Measurements from ENCODE around the gene VWF. TPM values are rescaled to one million over a fixed set of nuclear protein-coding genes. Genes with fewer than 3 reads are reported as not detected.

The VWF gene
- total and polyA plus RNA-seq, 2 donors (not counting 3 experiments of a cell fraction or from before 2014, with no cell fraction given): 1,041 to 2,328 TPM

GRCh38 chr12:5976711-5977110 is 147.8 kb downstream of the VWF start:
- FAIRE-seq (no peak), DNase-seq (ENCODE audit: low read depth, low spot score) (no peak)
- peaks cover 60 to 67% of the 10 kb centered on the region in 2 experiments for H3K36me3 ChIP-seq (ENCODE audit: control insufficient read depth in 2 of 2, extremely low read depth in 1 of 2, insufficient read depth in 2 of 2, low read length in 2 of 2)
- BruUV-seq (replicated peaks): no TSS peak
- H3K9ac ChIP-seq (replicated peaks; ENCODE audit: extremely low read depth, insufficient read depth, low read length): no peak overlapping the region
- no peak overlapping the region for H3K27ac ChIP-seq (ENCODE audit: insufficient read depth, low read depth, low read length)
- peaks cover 2% of the 10 kb centered on the region for H3K4me1 ChIP-seq (ENCODE audit: control insufficient read depth, extremely low read depth, insufficient read depth, low read length)
- TF ChIP-seq POLR2A (IDR thresholded peaks at IDR 0.05; ENCODE audit: low read depth, low read length): no peak
- TF ChIP-seq EZH2 (IDR thresholded peaks at IDR 0.05; ENCODE audit: borderline replicate concordance, low read depth, low read length, severe bottlenecking): no peak
- no peak for TF ChIP-seq POLR2AphosphoS5 (IDR thresholded peaks at IDR 0.05; ENCODE audit: insufficient read depth, low read depth, low read length)
- no peak for TF ChIP-seq FOS (IDR thresholded peaks at IDR 0.05; ENCODE audit: borderline replicate concordance, insufficient read depth, low read length)
- no peak for TF ChIP-seq MYC (IDR thresholded peaks at IDR 0.05; ENCODE audit: low read depth, low read length)
- no peak for TF ChIP-seq JUN (IDR thresholded peaks at IDR 0.05; ENCODE audit: borderline replicate concordance, insufficient read depth, insufficient read length, low read depth)
- no peak for TF ChIP-seq CTCF (IDR thresholded peaks at IDR 0.05; ENCODE audit: extremely low read depth in 1 of 2, insufficient read depth in 1 of 2, low read depth in 1 of 2, low read length in 2 of 2)
- no peak for TF ChIP-seq MAX (IDR thresholded peaks at IDR 0.05; ENCODE audit: insufficient read depth, insufficient read length)
- TF ChIP-seq GATA2 (IDR thresholded peaks at IDR 0.05; ENCODE audit: insufficient read depth, insufficient read length, low read depth, low read length): no peak
- intact Hi-C loops (cut with micrococcal nuclease) (no loop called here), dilution Hi-C loops (cut with MboI; ENCODE audit: extremely low pct_ligation_motif_present, low sequenced_read_pairs) (no loop called here)
- H2AFZ ChIP-seq (ENCODE audit: low read depth, low read length): no peak overlapping the region
- peaks cover 21% of the 10 kb centered on the region for H3K79me2 ChIP-seq (ENCODE audit: control insufficient read depth, insufficient read depth, low read length)
- ChIA-PET CTCF (interaction anchor here (2.2 kb wide), 1 partner anchor 12 kb away, joined by 9 read pairs; no protein-coding TSS in a partner anchor), POLR2A (no interaction called here)
- no peaks in the 10 kb centered on the region for H3K9me1 ChIP-seq (replicated peaks; ENCODE audit: control insufficient read depth, extremely low read depth, insufficient read depth, low read length)
- H3K4me2 ChIP-seq (ENCODE audit: insufficient read depth, low read length): no peak overlapping the region
- no peaks in the 10 kb centered on the region for H3K27me3 ChIP-seq (ENCODE audit: control insufficient read depth in 2 of 2, insufficient read depth in 2 of 2, low read length in 2 of 2)
- H4K20me1 ChIP-seq (replicated peaks; ENCODE audit: control insufficient read depth, extremely low read depth, insufficient read depth, low read length): peaks cover 15% of the 10 kb centered on the region
- no peaks in the 10 kb centered on the region for H3K9me3 ChIP-seq (replicated peaks; ENCODE audit: control insufficient read depth, insufficient read depth, low read length)
- H3K4me3 ChIP-seq (replicated peaks in 1 of 3; ENCODE audit: insufficient read depth in 1 of 3, low read depth in 1 of 3, low read length in 3 of 3): no peak overlapping the region

Measured in endothelial cell of umbilical vein (primary cell).